HG02840 (cell line): Measurements from ENCODE around the gene FHIT.
A peak's percentile ranks its signal among the peaks of the same experiment; 100 is the strongest.
"Not testable (repeated sequence)": the region's sequence is repeated elsewhere in the genome, so short reads cannot be mapped to it uniquely, and the experiment has no call there.

ENCODE experiments used
- ATAC-seq: cut with Tn5 transposase; IDR thresholded peaks from one replicate; pipeline ENCODE4 v1.9.1; 2021; ENCODE audit warnings: mild to moderate bottlenecking, moderate library complexity, moderate number of reproducible peaks; ENCODE audit not compliant: unreplicated experiment, low FRiP score

FHIT gene

DNA sequence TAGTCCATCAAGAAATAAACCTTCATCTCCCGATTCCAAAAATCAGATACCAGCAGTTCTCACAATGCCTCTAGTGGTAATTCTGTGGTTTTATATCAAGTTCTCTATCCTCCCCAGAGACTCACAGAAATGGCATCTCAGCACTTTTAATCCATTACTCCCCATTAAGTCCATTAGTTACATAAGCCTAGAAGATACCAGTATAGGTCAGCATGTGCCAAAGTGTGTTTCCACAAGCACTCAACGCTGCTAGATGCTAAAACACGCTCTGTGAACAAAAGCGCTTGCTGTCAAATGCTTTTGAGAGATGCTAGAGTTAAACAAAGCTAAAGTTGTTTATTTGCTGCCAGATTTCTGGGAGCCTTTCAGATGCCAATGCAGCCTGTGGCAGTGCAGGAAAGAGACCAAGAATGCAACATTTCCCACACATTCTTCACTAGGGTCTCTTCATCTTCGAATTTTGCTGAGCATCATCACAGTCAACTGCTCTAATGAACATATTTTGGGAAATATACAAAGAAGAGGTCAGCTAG, 1282.7 kb downstream of the FHIT start:
- no peak for ATAC-seq

DNA sequence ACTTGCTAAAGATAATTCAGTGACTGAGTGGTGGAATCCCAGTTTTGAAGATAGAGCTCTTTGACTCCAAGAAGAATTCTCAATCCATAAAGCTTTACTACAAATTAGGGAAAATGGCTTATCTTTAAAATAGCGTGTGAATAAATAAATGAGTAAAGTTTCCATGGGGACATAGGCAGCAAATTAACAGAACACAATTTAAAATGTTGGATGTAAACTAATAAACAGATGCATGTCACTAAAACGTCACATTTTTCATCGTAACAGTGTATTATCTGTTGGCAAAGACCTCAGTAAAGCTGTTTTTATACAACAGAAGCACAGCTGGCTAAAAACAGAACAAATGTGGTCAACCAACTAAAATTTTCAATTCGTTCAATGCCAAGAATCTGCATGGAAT, 1287.6 kb downstream of the FHIT start:
- ATAC-seq: no peak

- no peak for ATAC-seq
These were observed 1294.1 kb downstream of the FHIT start for GRCh38 chr3:59957150-59957549.

DNA sequence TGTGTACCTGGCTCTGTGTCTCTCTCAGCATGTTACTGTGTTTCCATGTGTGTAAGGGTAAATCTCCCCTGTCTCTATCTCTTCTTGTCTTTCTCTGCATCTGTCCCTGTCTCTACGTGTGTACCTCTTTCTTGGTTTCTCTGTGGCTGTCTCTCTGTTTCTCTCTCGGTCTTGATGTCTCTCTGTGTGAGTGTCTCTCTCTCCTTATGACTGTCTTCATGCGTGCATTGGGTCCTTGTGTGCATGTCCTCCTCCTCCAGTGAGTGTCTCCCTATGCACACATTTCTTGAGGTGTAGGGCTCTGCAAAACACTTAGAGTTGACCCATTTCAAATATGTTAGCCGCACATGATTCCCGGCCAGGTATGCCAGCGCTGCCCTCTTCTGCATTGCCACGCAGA, 1298.1 kb downstream of the FHIT start:
- no peak for ATAC-seq

DNA sequence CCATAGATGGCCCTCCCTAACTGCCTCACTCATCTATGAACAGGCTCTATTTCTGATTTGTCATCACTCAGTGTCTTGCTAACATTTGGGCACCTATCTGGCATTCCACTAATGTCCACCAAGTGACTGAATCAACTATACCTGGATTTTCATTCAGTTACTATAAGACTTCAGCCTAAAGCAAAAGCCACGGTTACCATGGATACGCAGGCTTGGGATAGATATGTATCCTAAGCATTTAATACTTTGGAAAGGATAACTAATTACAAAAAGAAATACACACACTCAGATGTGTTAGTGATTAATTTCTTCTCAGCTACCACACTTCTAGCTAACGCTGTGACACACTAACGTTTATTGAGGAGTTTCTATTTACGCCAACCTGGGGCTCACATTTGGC, 1301.9 kb downstream of the FHIT start:
- ATAC-seq: no peak

DNA sequence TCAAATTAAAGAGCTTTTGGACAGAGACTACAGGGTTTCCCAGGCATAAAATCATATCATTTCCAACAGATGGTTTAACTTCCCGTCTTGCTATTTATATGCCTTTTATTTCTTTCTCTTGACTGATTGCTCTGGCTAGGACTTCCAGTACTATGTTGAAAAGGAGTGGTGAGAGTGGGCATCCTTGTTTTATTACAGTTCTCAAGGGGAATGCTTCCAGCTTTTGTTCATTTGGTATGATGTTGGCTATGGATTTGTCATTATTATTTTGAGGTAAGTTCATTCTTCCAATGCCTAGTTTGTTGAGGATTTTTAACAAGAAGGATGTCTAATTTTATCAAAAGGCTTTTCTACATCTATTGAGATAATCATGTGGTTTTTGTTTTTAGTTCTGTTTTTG, 1304.9 kb downstream of the FHIT start:
- no peak for ATAC-seq

DNA sequence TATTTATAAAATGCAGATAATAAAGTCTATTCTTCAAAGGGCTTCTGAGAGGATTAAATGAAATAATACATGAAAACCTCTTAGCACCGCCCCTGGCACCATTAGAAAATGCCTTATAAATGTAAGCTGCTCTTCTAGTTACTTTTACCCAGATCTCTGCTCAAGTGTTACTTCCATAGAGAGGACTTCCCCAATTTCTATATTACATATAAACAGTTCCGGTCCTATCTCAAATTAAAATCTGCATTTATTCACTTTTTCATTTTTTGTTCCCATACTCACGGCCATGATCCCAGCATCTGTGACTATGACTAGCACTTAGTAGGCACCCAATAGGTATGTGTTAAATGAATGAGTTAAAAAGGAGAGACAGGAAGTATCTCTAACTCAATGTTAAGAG, 1310.5 kb downstream of the FHIT start:
- no peak for ATAC-seq

GRCh38 chr3:59939826-59940426, 1311.3 kb downstream of the FHIT start:
- no peak for ATAC-seq

- ATAC-seq: no peak
These were observed 1312.4 kb downstream of the FHIT start for GRCh38 chr3:59938828-59939227.

DNA sequence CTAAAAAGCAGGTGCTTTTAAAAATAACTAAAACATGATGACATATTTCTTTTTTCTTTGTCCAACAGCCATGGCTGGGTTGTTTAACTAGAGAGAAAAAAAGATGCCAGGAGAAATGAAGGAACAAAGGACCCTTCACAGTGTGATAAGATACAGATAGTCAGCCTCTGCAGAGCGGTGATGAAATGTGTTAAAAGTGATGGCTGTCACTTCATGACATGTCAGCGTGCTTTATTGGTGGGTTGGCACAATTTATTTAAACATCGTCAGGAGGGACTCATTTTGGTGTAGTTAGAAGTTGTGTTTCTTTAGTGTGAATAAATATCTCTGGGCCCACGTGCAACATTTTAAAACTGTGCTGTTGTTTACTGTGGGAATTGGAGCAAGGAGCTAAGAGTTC, 1314.1 kb downstream of the FHIT start:
- ATAC-seq: no peak

GRCh38 chr3:59936472-59936871, 1314.8 kb downstream of the FHIT start:
- ATAC-seq: no peak

GRCh38 chr3:59935025-59935424, 1316.2 kb downstream of the FHIT start:
- peak; percentile 94 for ATAC-seq

DNA sequence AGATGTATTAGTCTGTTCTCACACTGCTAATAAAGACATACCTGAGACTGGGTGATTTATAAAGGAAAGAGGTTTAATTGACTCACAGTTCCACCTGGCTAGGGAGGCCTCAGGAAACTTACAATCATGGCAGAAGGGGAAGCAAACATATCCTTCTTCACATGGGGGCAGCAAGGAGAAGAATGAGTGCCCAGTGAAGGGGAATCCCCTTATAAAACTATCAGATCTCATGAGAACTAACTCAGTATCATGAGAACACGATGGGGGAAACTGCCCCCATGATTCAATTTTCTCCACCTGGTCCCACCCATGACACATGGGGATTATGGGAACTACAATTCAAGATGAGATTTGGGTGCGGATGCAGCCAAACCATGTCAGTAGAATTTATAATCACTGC, 1316.7 kb downstream of the FHIT start:
- ATAC-seq: not testable (repeated sequence)

GRCh38 chr3:59930170-59930569, 1321.1 kb downstream of the FHIT start:
- no peak for ATAC-seq

DNA sequence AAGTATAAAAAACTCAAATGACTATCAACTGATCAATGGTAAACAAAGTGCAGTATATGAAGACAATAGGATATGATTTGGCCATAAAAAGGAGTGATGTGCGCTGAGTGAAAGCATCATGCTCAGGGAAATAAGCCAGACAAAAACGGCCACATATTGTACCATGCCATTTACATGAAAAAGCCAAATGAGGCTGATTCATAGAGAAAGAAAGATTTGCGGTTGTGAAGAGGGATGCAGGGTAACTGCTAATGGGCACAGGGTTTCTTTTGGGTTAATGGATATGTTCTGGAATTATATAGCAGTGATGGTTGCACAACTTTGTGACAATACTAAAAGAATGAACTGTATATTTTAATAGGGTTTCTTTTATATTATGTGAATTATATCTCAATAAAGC, 1324.2 kb downstream of the FHIT start:
- no peak for ATAC-seq

GRCh38 chr3:59925946-59926345, 1325.3 kb downstream of the FHIT start:
- ATAC-seq: no peak

DNA sequence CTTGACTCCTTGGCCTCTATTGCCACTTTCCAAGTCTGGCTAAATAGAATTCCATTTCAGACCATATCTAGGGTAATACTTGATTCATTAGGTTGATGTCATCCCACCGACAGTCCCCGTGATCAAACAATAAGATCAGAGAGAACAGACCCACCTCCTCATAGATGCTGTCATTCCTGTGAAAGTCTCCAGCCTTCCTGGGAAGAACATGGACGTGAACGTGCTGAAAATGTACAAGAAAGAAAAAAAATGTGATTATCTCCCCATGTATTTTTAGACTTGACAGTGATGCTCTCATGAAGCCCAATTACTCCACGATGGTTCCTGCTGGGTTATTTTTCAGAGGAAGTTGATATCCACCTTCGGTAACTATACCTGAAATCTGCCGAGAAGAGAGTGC, 1329.1 kb downstream of the FHIT start:
- no peak for ATAC-seq

DNA sequence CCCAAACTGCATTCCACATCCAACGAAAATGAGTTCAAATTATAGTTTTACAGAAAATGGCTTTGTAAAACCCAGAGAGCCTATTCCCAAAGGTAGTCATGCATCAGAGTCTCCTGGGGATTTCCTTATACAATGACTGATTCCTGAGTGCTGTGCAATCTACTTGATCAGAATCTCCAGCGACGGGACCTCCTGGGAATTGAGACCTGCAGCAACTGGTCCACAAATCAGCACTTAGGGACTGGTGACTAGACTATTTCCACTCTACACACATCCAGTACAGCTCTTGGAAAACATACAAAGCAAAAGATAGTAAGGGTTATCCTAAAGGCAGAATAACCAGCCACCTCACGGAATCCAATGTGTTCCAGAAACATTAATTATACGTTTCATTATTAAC, 1330.4 kb downstream of the FHIT start:
- ATAC-seq: no peak

DNA sequence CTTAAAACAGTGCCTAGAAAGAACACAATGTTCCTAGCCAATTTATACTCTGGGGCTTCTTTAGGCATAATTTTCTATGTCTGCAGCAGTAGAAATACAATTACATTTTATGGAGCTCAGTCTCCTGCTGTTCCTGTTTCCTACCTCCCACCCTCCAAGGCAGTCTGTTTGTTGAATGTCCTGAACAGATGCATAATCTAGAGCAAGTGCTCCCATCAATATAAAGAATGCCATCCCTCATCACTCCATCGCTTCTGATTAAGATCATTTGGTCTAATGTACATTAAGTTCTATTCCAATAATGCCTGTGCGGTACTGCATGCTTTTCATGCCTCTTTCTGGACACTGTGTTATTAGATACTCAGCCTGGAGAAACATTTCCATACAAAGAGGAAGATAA, 1331.7 kb downstream of the FHIT start:
- no peak for ATAC-seq

DNA sequence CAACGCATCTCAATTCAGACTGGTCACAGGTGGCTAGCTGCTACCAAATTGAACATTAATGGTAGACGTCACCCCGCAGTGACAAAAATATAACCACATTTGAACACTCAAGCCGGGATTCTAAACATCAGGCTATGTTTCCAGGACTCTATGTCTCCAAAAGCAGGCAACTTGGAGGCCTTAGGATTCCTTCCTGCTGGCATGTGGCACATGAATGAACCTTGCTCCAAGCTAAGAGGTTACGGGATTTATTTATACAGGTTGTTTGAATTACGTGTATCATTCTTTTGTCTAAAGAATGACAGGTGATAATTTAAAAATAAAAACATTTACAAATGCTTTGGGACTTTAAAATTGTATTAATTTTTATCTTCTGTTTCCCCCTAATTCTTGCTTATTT, 1337.0 kb downstream of the FHIT start:
- no peak for ATAC-seq

DNA sequence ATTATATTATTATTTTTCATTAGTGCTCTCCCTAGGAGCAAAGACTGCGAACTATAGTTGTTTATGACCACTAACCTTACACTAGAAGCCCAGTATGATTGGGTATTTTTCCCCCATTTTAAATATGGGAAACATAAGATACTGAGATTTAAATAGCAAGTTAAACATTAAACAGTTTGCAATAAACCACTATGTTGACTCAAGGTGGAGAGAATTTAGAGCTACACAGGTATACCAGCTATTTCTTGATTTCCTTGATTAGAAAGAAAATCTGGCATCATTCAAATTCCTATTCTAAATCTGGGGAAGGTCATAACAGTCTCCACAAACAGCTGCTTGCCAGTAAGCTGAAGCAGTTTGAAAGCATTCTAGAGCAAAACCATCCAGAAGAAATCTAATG, 1337.6 kb downstream of the FHIT start:
- ATAC-seq: no peak

DNA sequence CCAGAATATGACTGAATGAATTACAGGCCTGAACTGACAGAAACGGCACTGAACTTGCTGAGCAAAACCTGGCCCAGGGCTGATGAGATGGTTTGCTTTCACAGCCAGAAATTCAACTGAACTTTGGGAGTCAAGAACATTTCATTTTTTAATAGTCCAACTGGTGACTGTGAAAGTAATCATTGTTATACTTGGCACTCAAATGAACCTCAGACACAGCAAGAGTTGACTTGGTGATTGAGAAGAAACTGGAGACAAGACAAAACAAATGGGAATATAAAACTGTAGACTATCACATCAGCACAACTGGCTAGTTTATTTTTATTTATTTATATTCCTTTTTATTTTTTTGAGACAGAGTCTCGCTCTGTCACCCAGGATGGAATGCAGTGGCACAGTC, 1342.6 kb downstream of the FHIT start:
- no peak for ATAC-seq

GRCh38 chr3:59908280-59908679, 1343.0 kb downstream of the FHIT start:
- ATAC-seq: no peak
